ENCODE measurements around the gene ZNF280B.

DNA sequence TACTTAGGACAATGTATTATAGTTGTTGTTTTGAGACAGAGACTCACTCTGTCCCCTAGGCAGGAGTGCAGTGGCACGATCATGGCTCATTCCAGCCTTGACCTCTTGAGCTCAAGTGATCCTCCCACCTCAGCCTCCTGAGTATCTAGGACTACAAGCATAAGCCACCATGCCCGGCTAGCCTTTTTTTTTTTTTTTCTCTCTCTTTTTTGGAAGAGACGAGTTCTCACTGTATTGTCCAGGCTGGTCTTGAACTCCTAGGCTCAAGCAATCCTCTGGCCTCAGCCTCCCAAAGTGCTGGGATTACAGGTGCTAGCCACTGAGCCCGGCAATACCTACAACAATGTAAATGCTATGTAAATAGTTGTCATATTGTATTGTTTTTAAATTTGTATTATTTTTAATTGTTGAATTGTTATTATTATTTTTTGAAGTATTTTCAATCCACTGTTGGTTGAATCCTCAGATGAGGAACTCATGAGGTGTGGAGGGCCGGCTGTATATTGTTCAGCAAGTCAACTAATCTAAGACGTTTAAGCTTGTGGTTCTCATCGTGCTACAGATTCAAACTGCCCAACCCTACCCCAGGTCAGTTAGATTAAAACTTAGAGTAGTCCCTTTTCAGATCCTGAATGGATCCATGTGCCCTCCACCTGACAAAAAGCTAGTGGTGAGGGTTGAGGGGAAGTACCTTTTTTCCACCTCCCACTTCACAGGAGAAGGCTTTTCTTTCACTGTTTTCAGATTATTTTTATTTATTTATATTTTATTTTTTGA, 23.4 kb upstream of the ZNF280B start:
- TF ChIP-seq, protein P1, sequence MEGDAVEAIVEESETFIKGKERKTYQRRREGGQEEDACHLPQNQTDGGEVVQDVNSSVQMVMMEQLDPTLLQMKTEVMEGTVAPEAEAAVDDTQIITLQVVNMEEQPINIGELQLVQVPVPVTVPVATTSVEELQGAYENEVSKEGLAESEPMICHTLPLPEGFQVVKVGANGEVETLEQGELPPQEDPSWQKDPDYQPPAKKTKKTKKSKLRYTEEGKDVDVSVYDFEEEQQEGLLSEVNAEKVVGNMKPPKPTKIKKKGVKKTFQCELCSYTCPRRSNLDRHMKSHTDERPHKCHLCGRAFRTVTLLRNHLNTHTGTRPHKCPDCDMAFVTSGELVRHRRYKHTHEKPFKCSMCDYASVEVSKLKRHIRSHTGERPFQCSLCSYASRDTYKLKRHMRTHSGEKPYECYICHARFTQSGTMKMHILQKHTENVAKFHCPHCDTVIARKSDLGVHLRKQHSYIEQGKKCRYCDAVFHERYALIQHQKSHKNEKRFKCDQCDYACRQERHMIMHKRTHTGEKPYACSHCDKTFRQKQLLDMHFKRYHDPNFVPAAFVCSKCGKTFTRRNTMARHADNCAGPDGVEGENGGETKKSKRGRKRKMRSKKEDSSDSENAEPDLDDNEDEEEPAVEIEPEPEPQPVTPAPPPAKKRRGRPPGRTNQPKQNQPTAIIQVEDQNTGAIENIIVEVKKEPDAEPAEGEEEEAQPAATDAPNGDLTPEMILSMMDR (IDR thresholded peaks at IDR 0.05; ENCODE audit: insufficient read depth, low read depth, low read length) = no peak
- TF ChIP-seq EZH2 (IDR thresholded peaks at IDR 0.05; ENCODE audit: insufficient read depth, low read length) = no peak

Measured in astrocyte (in vitro differentiated cells and primary cell).